Kasumi-1 (cell line): ENCODE measurements around the gene TLE4.
A peak's percentile ranks its signal among the peaks of the same experiment; 100 is the strongest.
"Not testable (repeated sequence)": the region's sequence is repeated elsewhere in the genome, so short reads cannot be mapped to it uniquely, and the experiment has no call there.

Source experiments
- DNase-seq, 2 experiments: peaks; one replicate each; lab custom pipeline; 2025; lab: John Stamatoyannopoulos, UW

The TLE4 gene

DNA sequence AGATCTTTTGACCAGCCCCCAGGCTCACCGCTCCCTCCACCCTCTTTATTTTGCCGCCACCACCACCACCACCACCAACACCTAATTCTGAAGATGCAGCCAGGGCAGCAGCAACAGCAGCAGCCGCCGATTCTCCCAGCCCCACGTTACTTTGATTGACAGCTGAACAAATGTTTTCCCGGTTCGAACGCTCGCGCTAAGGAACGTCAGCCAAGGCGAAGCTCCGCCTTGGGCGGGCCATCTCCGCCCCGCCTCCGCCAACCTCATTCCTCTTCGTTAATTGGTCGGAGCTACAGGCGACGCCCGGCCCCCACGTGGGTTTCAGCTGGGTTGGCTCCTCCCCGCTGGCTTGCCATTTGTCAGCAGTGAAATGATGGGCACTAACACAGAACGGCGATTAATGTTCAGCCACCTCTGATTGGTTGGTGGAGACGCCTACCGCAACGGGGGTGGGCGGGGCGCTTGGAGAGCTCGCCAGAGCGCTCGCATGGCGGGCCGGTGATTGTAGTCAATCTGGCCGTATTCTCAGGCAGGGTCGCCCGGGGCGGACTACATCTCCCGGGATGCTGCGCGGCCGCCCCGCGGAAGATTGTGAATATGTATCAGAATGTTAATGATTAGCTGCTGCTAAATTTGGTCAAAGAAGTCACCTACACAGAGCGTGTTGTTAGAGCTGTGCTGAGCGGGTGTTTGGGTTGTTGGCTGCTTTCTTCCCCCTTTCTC, at the start of gene TLE4:
Gene TLE4, plus strand, starts transcription at position 657 of the 723 bp plus-strand sequence. CDS start 826 bp downstream, outside the sequence.
- DNase-seq: peak; percentile 100

- DNase-seq: no peak
Observed at GRCh38 chr9:79522793-79523192, 49.0 kb upstream of the TLE4 start.

DNA sequence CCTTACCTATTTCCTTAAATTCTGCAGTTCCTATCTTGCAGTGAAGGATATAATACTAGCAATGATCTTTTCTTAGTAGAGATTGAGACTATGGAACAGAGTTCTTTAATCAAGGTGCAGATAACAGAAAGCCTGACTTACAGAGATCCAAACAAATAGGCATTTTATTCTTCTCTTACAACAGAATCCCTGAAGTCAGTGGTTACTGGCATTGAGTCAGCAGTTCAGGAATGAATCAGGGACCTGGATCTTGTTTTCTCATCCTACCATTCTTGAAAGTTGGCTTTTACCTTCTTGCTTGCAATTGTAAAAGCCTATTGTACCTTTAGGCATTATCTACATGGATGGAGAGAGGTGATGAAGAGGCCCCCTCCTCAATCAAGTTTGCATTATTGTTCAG, 47.5 kb upstream of the TLE4 start:
- no peak for DNase-seq

- no peak for DNase-seq
Observed at GRCh38 chr9:79526149-79526672, 45.6 kb upstream of the TLE4 start.

DNA sequence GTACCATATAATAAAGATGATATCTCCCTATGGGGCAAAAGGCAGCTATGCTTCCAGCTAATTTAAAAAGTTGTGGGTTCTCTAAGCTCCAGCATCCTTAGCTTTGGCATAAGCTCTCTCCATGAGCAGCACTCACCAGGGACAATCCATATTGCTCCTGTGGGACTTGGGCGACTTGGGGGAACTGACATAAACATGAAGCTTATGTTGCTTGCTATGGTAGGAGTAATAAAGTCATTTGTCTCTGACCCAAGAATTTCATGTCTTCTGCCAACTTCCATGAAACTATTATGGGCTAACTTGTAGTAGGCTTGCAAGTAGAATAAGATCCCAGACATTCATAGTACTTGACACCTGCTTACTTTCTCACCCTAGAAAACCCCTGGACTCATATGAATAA, 36.2 kb upstream of the TLE4 start:
- no peak for DNase-seq

GRCh38 chr9:79537838-79538237, 33.9 kb upstream of the TLE4 start:
- no peak for DNase-seq

DNA sequence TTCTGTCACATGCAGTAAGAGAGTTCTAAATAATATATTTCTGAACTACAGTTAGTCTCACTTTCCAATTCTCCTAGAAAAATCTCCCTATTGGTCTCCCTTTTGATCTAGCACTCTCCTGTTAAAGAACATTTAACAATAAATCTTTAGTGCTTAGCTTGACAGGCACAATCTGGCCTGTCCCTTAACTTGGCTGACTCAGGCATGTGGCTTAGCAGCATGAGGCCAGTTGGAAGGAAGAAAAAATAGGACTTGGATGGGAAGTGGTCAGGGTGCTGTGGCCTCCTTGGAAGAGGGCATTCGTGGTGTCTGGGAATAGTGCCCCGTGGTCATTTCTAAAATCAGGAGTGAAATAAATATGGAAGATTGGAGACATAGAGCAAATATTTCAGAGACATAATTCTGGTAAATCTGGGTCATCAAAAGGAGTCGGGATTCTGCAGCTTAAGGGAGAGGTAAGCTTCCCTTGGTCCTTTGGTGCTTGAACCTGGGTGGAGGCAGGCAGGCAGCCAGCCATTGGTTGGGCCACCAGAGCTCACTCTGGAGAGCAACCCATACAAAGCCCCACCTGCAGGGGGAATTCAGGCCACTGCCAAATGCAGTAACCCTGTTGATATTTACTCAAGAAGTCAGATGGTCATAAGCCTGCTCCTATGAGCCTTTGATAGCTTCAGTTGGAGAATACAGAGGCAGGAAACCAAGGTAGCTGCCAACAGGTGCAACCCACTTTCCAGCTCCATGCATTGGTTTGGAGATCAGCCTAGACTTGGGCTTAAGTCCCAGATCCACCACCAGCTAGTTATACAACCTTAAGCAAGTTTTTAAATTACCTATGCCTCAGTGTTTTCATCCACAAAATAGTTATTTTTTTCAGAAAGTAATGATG, 28.8 kb upstream of the TLE4 start:
- no peak for DNase-seq

- DNase-seq: not testable (repeated sequence)
Observed at GRCh38 chr9:79544375-79544774, 27.4 kb upstream of the TLE4 start.

DNA sequence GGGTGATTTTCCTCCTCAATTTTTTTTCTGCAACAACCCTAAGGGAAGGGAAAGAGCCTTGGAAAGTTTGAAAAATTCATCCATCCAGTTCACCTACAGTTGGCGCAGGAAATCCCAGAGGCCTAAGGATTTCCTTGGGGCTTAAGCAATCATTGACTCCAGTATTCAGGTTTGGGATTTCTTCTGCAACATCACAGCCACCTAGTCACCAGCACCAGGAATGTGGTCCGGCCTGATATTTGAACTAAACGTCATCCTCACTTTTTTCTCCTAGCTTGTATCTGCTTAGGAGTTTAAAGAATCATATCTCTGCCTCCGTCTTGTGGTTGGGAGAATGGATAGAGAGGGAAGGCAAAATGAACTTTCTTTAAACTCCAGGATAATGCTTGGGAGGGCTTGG, 20.2 kb upstream of the TLE4 start:
- DNase-seq: no peak

DNA sequence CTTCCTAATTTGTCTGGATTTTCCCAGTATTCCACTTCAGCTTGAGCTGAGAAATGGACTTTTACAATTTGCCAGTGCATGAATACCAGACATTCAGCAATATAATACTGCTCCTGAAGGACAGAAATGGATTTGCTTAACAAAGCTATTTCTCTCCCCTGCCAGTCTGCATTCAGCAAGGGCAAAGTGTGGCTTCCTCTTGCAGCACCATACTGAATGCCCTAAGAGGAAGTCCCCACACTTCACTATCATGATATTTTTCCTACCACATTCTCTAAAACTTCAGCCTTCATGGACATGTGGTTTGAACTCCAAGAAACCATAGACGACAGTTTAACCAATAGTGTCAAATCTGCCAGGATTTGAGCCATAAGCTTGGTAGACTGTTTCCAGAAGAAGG, 19.8 kb upstream of the TLE4 start:
- peak; percentile 76 to 78 for DNase-seq

GRCh38 chr9:79555474-79556089, 16.2 kb upstream of the TLE4 start:
- DNase-seq: no peak

DNA sequence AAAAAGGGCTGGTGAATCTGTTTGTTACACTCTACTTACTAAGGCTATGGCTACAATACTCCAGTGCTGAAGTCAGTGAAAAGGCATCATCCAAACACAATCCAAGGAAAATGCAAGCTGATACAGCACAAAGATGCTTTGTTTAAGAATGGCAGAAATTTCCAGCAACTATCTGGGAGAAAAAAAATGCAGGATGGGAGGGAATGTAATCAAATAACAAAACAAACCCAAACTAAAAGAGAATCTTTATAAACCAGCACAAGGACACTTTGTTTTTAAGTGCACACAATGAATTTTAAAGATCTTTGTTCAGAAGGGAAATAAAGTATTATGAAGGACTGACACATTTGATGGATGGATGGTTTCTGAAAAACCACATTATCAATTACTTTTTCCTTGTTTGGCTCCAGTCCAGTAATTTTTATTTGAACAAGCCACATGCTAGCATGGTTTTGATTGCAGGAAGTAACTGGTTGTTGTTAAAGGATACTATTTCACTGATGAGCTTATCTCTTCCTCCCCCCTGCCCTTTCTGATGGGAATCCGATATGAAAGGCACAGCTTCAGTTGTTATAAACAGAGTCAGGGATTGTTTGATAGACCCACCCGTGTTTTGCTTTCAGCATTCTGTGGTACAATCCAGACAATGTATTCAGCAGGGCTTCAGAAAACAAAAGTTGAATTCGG, 12.1 kb upstream of the TLE4 start:
- DNase-seq: no peak

DNA sequence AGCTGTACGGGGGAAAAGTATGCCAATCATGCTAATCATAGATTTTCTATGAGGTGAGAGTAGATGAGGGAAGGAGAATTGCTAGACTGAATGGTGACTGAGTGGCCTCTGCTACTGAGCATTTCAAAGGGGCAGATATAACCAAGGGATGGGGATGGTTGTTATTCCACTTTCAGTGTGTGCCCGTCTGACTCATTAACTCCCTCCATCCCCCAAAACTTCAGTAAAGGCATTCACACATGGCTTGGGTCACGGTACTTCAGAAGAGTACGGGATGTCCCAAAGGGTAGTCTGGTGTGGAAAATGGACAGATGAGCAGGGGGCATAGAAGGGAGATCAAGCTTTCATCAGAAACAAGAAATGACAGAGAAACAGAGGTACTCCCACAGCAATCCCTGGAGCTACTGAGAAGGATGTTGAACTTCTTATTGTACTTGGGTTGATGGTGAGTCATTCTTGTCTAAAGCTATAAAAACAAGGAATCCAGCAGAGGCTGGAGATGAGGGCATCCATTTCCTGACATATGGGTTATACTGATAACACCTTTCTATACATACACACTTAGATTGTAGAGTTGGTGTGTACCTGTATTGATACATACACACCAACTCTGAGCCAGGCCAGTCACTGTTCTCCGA, 8.9 kb upstream of the TLE4 start:
- no peak for DNase-seq

DNA sequence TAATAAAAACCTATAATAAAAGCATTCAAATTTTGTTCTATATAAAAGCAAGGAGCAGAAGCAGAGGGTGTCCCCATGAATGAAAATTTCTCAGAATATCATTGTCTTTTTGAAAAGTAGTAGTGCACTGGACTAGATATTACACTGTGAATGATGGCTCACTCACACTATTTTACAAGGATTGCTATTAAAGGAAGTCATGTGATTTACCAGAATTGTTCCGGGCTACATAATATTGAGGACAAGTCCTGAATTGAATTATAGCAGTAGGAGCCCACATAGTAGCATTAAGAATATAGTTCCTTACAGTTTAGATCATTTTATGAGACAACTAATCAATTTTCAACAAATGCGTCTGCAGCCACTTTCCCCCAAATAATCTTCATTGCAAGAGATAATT, 7.7 kb upstream of the TLE4 start:
- no peak for DNase-seq

- DNase-seq: peak; percentile 44 to 48
Observed at GRCh38 chr9:79565245-79565644, 6.5 kb upstream of the TLE4 start.

GRCh38 chr9:79567671-79568098, 4.1 kb upstream of the TLE4 start:
- peak; percentile 51 to 63 for DNase-seq

- DNase-seq: no peak
Observed at GRCh38 chr9:79568337-79569101, 3.2 kb upstream of the TLE4 start.

DNA sequence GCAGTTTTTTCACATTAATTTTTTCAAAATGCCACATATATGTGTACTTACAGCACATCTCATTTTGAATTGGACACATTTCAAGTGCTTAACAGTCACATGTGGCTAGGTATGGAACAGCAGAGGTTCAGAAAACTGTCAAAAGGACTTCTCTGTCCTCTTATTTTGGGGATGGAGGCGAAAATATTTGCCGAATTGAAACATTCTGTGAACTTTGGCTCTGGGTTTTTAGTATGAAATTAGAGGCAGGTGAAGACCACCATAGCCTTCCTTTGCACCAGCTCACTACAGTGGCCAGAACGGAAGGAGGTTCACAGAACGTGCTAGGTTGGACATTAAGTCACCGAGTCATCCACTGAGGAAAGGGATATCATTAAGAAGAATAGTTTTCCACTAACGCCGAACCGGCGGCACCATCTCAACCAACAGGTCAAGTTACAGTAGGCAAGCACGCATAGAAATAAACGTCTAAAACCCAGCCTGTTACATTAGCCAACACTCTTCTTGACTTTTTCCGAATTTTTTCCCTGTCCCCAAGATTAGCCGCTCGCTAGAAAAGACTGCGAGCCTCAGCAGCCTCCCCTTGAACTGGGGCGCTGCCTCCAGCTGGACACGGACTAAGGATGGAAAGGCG, 1.8 kb upstream of the TLE4 start:
- DNase-seq: peak in 1 of 2 experiments; percentile 57

GRCh38 chr9:79570448-79571308, 1.1 kb upstream of the TLE4 start:
- DNase-seq: peak; percentile 57 to 76
